Stimulated activated CD4-positive, alpha-beta T cell treated with anti-CD3 and anti-CD28 coated beads, TNF-alpha, amount 100 ng/mL, for 4 hours (primary cell): ENCODE measurements around the gene ANG.
"Not testable (repeated sequence)": the region's sequence is repeated elsewhere in the genome, so short reads cannot be mapped to it uniquely, and the experiment has no call there.

Experiments used
- DNase-seq, 3 experiments: peaks; one replicate each; pipeline ENCODE4 v3.0.0-alpha.2; 2020; ENCODE audit warnings: low read depth in 3 of 3

The ANG gene

DNA sequence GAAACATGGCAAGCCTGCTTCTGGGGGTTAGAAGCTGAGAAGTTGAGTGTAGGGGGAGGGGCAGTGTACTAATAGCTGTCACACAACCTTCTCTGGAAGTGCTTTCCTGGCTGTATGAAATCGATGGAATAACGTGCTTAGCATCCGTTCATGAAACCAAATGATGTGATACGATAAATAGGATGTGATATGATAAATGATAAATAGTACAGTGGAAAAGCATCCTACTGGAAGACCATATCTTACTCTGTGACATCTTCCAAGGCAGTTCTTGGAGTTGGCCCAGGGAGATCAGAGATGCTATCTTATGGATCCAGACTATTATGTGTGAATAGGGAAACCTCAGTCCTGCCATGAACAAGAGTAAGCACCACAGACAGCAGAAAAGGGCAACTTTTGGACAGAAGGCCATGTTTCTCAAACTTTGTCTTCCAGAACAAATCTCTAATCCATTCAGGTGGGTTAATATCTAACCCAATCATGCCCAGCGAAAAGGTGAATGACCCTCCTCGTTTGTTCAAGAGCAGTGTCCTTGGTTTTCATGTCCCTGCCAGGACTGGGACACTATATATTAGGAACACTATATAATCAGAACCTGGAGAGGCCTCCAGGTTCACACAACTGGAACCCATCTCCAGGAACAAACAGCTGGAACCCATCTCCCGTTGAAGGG is at the start of gene ANG:
ANG (plus strand) TSS at position 598 of the 673 bp plus-strand sequence. CDS start 4,801 bp downstream, outside the sequence.
- no peak for DNase-seq

GRCh38 chr14:20641591-20641990 is 47.0 kb upstream of the ANG start, which contains the start of gene OR6S1:
Gene OR6S1, minus strand, starts transcription at chr14:20641691. Its CDS starts 0 bp downstream, at chr14:20641691.
- DNase-seq, result no peak

- DNase-seq, result no peak
Observed at GRCh38 chr14:20642182-20642581, 46.4 kb upstream of the ANG start.

DNA sequence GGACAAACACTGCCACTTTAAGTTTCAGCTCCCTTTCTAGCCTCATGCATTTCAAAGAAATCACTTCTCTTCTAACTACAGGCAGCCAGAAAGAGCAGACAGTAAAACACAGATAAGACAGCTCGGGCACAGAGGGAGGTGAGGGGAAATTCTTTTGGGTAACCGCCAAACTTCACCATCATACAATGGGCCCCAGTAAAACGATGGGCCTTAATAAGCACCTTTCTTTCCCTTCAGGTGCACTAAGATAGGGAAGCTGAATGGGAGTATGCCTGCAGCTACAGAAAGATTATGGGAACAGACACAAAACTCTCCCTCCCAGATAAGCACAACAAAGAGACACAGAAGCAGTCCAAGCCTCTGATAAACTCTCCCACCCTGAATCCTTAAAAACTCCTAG is 45.8 kb upstream of the ANG start:
- DNase-seq, result not testable (repeated sequence)

DNA sequence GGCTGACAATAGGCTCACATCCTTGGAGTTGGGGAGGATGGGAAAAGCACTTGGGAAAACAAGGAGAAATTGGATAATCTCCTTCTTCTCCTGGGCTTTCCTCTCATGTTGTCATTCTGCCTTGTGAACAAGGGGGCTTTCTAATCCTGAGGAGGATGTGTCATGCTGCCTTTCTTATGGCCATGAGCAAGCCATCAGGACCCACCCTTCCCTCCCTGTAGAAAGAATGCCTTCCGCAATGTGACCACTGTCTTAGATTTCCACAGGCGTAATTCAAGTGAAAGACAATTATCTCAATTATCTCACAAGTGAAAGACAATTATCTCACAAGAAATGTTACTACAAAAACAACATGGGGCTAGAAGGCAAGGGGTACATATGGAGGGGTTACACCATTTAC is 44.0 kb upstream of the ANG start:
- DNase-seq, result no peak

DNA sequence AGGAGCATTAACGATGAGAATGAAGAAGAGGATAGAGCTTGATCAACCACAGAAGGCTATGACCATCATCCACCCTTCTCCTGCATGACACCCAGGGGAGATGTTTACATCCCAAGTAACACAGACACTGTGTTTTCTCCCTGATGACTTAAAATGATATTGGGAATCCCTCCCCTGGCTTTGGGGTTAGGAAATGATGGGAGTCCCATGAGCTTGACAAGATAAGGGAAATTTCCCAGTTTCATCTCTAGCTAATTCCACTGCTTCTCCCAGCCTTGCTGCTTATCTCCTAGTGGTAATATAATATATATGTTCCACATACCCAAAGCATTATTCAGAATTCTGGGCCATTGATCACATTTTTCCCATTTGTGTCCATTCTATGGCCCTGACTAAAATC is 43.1 kb upstream of the ANG start:
- no peak for DNase-seq

GRCh38 chr14:20652996-20653975 is 35.3 kb upstream of the ANG start:
- peak in 1 of 3 experiments; percentile 19 for DNase-seq

GRCh38 chr14:20655851-20656250 is 32.7 kb upstream of the ANG start:
- DNase-seq, result no peak

DNA sequence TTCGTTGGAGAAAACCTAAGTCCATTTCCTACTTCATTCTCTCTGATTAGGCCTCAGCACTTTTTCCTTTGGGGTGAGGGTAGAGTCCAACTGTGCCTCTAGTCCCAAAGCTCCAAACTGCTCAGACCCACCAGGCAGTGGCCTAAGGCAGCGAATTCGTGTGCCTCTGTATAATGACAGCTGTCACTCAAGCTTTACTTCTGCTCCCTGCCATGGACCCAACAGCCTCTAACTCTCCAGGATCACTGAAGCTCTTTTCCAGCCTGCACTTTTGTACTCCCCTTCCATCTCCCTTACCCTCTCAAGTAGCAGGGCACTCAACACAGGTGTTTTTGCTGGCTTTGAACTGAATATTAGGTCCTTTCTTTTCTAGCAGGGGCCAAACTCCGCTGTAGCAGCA is 32.3 kb upstream of the ANG start:
- DNase-seq, result no peak

DNA sequence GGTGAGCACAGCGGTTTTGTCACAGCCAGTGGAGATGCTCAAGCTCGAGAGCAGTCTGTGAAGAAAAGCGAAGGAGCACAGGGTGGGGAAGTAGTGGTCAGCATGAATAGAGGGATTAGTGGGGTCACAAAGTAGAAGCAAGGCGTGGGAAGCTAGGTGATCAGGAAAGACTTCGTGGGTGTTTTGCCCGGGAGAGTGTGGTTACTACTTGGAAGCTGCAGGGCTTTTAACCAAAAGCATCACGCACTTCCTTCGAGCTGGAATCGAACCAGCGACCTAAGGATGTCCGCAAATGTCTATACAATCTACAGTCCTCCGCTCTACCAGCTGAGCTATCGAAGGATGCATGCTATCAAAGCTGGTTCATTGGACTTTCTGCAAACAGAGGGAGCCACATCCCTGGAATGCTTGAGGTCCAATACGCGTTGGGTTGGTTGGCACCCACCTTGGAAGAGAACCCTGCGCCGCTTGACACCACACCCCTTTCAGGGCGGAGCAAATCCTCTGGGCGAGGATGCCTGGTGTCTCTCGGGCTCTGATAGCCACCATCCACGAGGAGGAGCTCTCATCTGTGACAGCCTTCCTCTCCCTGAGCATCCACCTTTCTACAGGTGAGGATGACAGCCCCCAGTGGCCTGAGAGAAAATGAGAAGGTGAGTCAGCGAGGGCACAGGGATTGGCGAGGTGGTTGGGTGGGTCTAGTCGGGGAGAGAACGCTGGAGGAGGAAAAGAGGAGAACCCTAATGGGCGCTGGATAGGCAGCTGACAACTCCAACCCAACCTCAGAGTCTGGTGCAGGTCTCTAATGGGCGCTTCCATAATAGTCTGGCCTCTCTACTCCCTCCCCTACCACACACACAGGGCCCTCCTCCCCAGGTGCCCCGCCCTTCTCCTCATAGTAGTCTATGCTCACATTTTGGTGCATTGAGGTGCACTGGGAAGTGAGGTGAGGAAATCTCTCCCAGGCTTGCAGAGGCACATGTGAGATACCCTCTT is 31.1 kb upstream of the ANG start:
- no peak for DNase-seq

DNA sequence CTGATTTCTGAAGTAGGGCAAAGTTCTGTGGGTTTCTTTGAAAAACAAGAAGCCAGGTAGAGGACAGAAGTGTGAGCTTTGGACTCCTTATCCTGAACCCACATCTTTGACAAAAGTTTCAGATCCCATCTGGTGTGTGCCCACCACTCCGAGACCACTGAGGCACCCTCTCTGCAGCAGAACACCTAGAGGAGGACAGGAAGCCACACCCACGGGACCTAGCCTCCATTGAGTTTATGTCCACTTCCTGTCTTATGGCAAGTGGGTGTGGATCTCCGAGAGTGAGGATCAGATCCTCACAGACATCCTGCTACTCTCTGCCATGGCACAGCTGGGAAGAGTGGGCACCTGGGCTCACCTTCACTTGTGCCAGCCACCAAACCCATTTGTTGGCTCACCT is 30.3 kb upstream of the ANG start:
- DNase-seq, result no peak

- no peak for DNase-seq
Observed at GRCh38 chr14:20659336-20659735, 29.2 kb upstream of the ANG start.

DNA sequence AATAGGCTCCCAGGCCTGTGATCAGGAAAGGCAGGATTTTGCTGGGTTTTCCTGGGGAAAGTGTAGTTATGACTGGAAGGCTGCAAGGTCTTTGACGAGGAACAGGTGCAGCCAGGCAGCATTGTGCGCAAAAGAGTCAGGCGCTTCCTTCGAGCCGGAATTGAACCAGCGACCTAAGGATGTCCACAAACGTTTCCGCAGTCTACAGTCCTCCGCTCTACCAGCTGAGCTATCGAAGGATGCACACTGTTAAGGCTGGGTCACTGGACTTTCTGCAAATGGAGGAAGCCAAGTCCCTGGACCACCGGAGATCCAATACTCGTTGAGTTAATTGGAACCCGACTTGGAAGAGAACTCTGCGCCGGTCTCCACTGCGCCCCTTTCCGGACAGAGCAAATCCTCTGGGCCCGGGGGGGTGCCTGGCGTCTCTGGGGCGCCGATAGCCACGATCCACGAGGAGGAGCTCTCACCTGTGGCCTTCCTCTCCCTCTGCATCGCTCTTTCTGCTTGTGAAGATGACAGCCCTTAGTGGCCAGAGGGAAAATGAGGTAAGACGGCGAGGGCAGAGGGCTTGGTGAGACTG is 28.7 kb upstream of the ANG start:
- DNase-seq, result no peak

DNA sequence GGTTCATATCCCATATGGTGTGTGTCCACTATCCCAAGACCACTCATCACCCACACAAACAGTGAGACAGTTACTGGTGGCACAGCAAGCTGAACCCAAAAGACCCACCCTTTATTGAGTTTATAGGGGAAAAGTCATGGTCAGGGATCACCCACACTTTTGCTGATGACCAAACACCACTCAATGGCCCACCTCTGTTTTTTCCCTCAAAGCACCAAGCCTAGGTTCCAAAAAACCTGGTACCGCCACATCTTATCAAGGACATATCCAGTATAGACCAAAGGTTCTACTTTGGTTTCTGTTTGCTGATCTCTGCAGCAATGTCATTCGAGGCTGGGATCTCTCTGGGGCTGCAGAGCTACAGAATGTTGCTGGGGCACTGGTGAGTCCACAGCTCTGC is 27.4 kb upstream of the ANG start:
- DNase-seq, result no peak

GRCh38 chr14:20662968-20663732 is 25.4 kb upstream of the ANG start:
- DNase-seq, result peak; percentile 46 to 52 (median 50)

DNA sequence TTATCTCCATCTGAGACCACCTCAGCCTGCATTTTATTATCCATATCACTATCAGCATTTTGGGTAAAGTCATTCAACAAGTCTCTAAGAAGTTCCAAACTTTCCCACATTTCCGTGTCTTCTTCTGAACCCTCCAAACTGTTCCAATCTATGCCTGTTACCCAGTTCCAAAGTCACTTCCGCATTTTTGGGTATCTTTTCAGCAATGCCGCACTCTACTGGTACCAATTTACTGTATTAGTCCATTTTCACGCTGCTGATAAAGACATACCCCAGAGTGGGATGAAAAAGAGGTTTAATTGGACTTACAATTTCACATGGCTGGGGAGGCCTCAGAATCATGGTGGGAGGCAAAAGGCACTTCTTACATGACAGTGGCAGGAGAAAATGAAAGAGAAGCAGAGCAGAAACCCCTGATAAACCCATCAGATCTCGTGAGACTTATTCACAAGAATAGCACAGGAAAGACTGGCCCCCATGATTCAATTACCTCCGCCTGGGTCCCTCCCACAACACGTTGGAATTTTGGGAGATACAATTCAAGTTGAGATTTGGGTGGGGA is 22.1 kb upstream of the ANG start:
- DNase-seq, result not testable (repeated sequence)

DNA sequence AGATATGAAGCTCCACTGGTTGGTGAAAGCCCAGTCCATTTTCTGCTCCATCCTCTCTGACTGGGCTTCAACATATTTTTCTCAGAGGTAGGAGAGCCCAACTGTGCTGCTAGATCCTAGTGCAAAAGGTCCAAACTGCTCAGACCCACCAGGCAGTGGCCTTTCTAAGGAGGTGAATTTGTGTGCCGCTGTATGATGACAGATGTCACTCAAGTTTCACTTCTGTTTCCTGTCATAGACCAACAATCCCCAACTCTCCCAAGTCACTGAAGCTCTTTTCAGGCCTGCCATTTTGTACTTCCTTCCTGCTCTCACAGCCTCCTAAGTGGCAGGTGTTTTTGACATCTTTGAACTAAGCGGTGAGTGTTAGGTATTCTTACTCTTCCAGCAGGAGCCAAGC is 20.6 kb upstream of the ANG start:
- DNase-seq, result no peak

GRCh38 chr14:20668969-20669368 is 19.6 kb upstream of the ANG start:
- DNase-seq, result no peak

GRCh38 chr14:20671597-20672283 is 16.8 kb upstream of the ANG start:
- no peak for DNase-seq

GRCh38 chr14:20675669-20676068 is 12.9 kb upstream of the ANG start:
- no peak for DNase-seq
